Measurements from ENCODE around the gene ADGB. TPM values are rescaled to one million over a fixed set of nuclear protein-coding genes. Genes with fewer than 3 reads are reported as not detected.
A peak's percentile ranks its signal among the peaks of the same experiment; 100 is the strongest.

Gene ADGB
- total and polyA plus RNA-seq, 2 of the 13 experiments (the other 11 are each of a cell fraction or from before 2014, with no cell fraction given), result not detected

- peak; percentile 87 for TF ChIP-seq ATF2 (CRISPR knock-in tag; IDR thresholded peaks at IDR 0.05)
- TF ChIP-seq ZNF609 (CRISPR knock-in tag; IDR thresholded peaks at IDR 0.05; ENCODE audit: borderline replicate concordance), result no peak
- TF ChIP-seq ZNF562 (CRISPR knock-in tag; IDR thresholded peaks at IDR 0.05; ENCODE audit: borderline replicate concordance), result no peak
- no peak for TF ChIP-seq SNAI1 (CRISPR knock-in tag; IDR thresholded peaks at IDR 0.05; ENCODE audit: borderline replicate concordance)
- peak; percentile 72; the same call in 1 of the 2 replicates for TF ChIP-seq ZNF691 (CRISPR knock-in tag; IDR thresholded peaks at IDR 0.05; ENCODE audit: borderline replicate concordance, low read depth)
- peak; percentile 72 for TF ChIP-seq ZFP91 (CRISPR knock-in tag; IDR thresholded peaks at IDR 0.05; ENCODE audit: borderline replicate concordance)
- TF ChIP-seq HNRNPLL (IDR thresholded peaks at IDR 0.05; ENCODE audit: low read depth, low read length, poor library complexity, severe bottlenecking), result peak; percentile 88
- peak; percentile 99 for TF ChIP-seq CEBPB (IDR thresholded peaks at IDR 0.05; ENCODE audit: borderline replicate concordance, low read depth, low read length)
- TF ChIP-seq MXI1 (IDR thresholded peaks at IDR 0.05; ENCODE audit: borderline replicate concordance, low read depth, low read length), result 0 out of 3 replicates have a peak, but pooled peaks have one; percentile 38
- peak; percentile 61 for TF ChIP-seq TBX2 (CRISPR knock-in tag; IDR thresholded peaks at IDR 0.05; ENCODE audit: borderline replicate concordance)
- peak; percentile 87 for TF ChIP-seq ARID5B (CRISPR knock-in tag; IDR thresholded peaks at IDR 0.05)
- TF ChIP-seq ZNF580 (CRISPR knock-in tag; IDR thresholded peaks at IDR 0.05; ENCODE audit: borderline replicate concordance, low read depth), result peak; percentile 83; the same call in 1 of the 2 replicates
- TF ChIP-seq ZNF382 (CRISPR knock-in tag; IDR thresholded peaks at IDR 0.05; ENCODE audit: borderline replicate concordance), result no peak
- no peak for TF ChIP-seq XBP1 (CRISPR knock-in tag; IDR thresholded peaks at IDR 0.05)
Observed at GRCh38 chr6:146857180-146857979, 258.6 kb downstream of the ADGB start (continued).

Data from HepG2 (cell line).